H1 (cell line): ENCODE data around the gene UGT2A2. TPM values are rescaled to one million over a fixed set of nuclear protein-coding genes. Genes with fewer than 3 reads are reported as not detected.

Source experiments
- ASH2L ChIP-seq: fragments of 200-600, 300-600 bp; sonication (generic); IDR thresholded peaks from one replicate; pipeline ENCODE4 v1.7.1; 2017; ENCODE audit warnings: low read length
- BCL11A ChIP-seq, 2 experiments: IDR thresholded peaks; one replicate each; pipeline ENCODE4 v1.6.1; 2011; ENCODE audit warnings: low read depth in 2 of 2, low read length in 2 of 2, mild to moderate bottlenecking in 2 of 2
- CHD1 ChIP-seq: IDR thresholded peaks from 2 replicates; pipeline ENCODE4 v1.6.1; 2012; ENCODE audit warnings: low read depth, low read length, improper control_type of control experiment
- JUND ChIP-seq: IDR thresholded peaks from 2 replicates; pipeline ENCODE4 v1.6.1; 2011; ENCODE audit warnings: mild to moderate bottlenecking, improper control_type of control experiment, low read length
- KDM5A ChIP-seq: fragments of 200-600 bp; IDR thresholded peaks from 2 replicates; pipeline ENCODE4 v1.7.1; 2012; ENCODE audit warnings: mild to moderate bottlenecking, low read length, inconsistent platforms, mixed read lengths
- PHF8 ChIP-seq: fragments of 200-600 bp; sonication (generic); conservative IDR thresholded peaks from 2 replicates; pipeline ENCODE4 v1.7.1; 2012; ENCODE audit warnings: low read depth, mild to moderate bottlenecking, inconsistent platforms, low read length, moderate library complexity
- SIX5 ChIP-seq: IDR thresholded peaks from 2 replicates; pipeline ENCODE4 v1.6.1; 2011; ENCODE audit warnings: mild to moderate bottlenecking, low read depth, low read length
- SRF ChIP-seq: IDR thresholded peaks from 2 replicates; pipeline ENCODE4 v1.6.1; 2011; ENCODE audit warnings: mild to moderate bottlenecking, low read depth, low read length, moderate library complexity
- ZNF274 ChIP-seq: IDR thresholded peaks from 2 replicates; pipeline ENCODE4 v1.7.0; 2012; ENCODE audit warnings: low read length, borderline replicate concordance; ENCODE audit errors: extremely low read depth
- polyA plus RNA-seq, 7 experiments: library from polyadenylated mRNA; depleted of rRNA in 3 of 7; stranded (reverse) in 5 of 7; unstranded in 2 of 7; fragments of >200 nt in 5 of 7; fragments of 200-250 nt in 2 of 7; gene quantifications; 1 replicate in 5 of 7; 2 replicates in 1 of 7; 4 replicates in 1 of 7; pipeline versions ENCODE4 v1.2.1 to v1.2.3, GENCODE V29; 2011 to 2013; ENCODE audit warnings: missing spikeins in 2 of 7, mixed read lengths in 2 of 7
- total RNA-seq: library from RNA; stranded (reverse); fragmentation: NEBNext Ultra II Directional; extraction: Animal tissue kit (Norgen Biotek cat#: 25700); gene quantifications from 2 replicates; pipeline ENCODE4 v1.2.1, GENCODE V29; 2021
- TF ChIP-seq, protein P1 (sequence below): fragments of 300-600 bp; sonication (generic); IDR thresholded peaks from 2 replicates; pipeline ENCODE4 v1.7.1; 2012; ENCODE audit warnings: low read length, moderate library complexity, mild to moderate bottlenecking, inconsistent platforms; ENCODE audit not compliant: insufficient replicate concordance

UGT2A2 gene
- total and polyA plus RNA-seq, 2 of the 8 experiments (the other 6 are each of a cell fraction or from before 2014, with no cell fraction given): not detected

DNA sequence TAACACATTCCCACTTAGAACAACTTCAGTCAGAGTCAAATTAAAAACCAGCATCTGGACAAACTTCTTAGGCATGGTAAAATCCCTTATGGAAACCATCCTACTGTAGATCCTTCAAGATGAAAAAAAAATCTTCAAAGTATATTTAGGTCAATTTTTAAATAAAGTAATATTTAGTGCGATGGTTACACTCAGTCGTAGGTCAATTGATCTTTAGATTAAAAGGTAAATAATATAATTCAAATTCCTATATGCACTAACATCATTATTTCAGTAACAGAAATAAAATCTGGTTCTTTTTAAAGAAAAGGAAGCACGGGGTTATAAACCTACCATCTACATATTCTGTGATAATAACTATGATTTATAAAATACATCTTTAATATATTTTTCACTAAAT, at the start of gene UGT2A2 (continued):
- TF ChIP-seq, protein P1, sequence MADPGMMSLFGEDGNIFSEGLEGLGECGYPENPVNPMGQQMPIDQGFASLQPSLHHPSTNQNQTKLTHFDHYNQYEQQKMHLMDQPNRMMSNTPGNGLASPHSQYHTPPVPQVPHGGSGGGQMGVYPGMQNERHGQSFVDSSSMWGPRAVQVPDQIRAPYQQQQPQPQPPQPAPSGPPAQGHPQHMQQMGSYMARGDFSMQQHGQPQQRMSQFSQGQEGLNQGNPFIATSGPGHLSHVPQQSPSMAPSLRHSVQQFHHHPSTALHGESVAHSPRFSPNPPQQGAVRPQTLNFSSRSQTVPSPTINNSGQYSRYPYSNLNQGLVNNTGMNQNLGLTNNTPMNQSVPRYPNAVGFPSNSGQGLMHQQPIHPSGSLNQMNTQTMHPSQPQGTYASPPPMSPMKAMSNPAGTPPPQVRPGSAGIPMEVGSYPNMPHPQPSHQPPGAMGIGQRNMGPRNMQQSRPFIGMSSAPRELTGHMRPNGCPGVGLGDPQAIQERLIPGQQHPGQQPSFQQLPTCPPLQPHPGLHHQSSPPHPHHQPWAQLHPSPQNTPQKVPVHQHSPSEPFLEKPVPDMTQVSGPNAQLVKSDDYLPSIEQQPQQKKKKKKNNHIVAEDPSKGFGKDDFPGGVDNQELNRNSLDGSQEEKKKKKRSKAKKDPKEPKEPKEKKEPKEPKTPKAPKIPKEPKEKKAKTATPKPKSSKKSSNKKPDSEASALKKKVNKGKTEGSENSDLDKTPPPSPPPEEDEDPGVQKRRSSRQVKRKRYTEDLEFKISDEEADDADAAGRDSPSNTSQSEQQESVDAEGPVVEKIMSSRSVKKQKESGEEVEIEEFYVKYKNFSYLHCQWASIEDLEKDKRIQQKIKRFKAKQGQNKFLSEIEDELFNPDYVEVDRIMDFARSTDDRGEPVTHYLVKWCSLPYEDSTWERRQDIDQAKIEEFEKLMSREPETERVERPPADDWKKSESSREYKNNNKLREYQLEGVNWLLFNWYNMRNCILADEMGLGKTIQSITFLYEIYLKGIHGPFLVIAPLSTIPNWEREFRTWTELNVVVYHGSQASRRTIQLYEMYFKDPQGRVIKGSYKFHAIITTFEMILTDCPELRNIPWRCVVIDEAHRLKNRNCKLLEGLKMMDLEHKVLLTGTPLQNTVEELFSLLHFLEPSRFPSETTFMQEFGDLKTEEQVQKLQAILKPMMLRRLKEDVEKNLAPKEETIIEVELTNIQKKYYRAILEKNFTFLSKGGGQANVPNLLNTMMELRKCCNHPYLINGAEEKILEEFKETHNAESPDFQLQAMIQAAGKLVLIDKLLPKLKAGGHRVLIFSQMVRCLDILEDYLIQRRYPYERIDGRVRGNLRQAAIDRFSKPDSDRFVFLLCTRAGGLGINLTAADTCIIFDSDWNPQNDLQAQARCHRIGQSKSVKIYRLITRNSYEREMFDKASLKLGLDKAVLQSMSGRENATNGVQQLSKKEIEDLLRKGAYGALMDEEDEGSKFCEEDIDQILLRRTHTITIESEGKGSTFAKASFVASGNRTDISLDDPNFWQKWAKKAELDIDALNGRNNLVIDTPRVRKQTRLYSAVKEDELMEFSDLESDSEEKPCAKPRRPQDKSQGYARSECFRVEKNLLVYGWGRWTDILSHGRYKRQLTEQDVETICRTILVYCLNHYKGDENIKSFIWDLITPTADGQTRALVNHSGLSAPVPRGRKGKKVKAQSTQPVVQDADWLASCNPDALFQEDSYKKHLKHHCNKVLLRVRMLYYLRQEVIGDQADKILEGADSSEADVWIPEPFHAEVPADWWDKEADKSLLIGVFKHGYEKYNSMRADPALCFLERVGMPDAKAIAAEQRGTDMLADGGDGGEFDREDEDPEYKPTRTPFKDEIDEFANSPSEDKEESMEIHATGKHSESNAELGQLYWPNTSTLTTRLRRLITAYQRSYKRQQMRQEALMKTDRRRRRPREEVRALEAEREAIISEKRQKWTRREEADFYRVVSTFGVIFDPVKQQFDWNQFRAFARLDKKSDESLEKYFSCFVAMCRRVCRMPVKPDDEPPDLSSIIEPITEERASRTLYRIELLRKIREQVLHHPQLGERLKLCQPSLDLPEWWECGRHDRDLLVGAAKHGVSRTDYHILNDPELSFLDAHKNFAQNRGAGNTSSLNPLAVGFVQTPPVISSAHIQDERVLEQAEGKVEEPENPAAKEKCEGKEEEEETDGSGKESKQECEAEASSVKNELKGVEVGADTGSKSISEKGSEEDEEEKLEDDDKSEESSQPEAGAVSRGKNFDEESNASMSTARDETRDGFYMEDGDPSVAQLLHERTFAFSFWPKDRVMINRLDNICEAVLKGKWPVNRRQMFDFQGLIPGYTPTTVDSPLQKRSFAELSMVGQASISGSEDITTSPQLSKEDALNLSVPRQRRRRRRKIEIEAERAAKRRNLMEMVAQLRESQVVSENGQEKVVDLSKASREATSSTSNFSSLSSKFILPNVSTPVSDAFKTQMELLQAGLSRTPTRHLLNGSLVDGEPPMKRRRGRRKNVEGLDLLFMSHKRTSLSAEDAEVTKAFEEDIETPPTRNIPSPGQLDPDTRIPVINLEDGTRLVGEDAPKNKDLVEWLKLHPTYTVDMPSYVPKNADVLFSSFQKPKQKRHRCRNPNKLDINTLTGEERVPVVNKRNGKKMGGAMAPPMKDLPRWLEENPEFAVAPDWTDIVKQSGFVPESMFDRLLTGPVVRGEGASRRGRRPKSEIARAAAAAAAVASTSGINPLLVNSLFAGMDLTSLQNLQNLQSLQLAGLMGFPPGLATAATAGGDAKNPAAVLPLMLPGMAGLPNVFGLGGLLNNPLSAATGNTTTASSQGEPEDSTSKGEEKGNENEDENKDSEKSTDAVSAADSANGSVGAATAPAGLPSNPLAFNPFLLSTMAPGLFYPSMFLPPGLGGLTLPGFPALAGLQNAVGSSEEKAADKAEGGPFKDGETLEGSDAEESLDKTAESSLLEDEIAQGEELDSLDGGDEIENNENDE: no peak
- TF ChIP-seq SRF (no peak), JUND (no peak), ASH2L (no peak), ZNF274 (no peak), SIX5 (no peak), KDM5A (no peak), CHD1 (no peak), BCL11A (IDR thresholded peaks at IDR 0.05; ENCODE audit: low read depth in 2 of 2, low read length in 2 of 2) (no peak), PHF8 (no peak)
